HG03558 (cell line): ENCODE data around the gene UBAC1.
"Not testable (repeated sequence)": the region's sequence is repeated elsewhere in the genome, so short reads cannot be mapped to it uniquely, and the experiment has no call there.

ENCODE experiments used
- ATAC-seq: cut with Tn5 transposase; IDR thresholded peaks from one replicate; pipeline ENCODE4 v1.9.1; 2021; ENCODE audit warnings: moderate number of reproducible peaks; ENCODE audit not compliant: unreplicated experiment; ENCODE audit errors: extremely low read depth

Gene UBAC1

DNA sequence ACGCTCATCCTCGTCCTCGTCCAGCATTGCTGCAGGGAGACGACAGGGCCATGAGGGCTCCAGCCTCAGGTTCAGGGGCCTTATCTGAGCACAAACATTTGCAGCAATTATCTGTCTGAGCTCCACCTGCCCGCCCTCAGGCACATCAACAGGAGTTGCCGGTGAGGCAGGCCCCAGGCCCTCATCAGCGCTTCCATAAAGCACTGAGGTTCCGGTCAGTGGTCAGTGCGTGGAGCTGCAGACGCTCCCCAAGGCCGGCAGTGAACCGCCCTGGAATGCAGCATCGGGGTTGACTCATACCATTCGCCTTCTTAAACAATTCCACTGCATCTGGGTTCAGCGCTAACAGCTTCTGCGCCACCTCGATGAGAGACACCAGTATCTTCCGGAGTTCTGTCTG lies 15.2 kb downstream of the UBAC1 start:
- ATAC-seq: no peak

DNA sequence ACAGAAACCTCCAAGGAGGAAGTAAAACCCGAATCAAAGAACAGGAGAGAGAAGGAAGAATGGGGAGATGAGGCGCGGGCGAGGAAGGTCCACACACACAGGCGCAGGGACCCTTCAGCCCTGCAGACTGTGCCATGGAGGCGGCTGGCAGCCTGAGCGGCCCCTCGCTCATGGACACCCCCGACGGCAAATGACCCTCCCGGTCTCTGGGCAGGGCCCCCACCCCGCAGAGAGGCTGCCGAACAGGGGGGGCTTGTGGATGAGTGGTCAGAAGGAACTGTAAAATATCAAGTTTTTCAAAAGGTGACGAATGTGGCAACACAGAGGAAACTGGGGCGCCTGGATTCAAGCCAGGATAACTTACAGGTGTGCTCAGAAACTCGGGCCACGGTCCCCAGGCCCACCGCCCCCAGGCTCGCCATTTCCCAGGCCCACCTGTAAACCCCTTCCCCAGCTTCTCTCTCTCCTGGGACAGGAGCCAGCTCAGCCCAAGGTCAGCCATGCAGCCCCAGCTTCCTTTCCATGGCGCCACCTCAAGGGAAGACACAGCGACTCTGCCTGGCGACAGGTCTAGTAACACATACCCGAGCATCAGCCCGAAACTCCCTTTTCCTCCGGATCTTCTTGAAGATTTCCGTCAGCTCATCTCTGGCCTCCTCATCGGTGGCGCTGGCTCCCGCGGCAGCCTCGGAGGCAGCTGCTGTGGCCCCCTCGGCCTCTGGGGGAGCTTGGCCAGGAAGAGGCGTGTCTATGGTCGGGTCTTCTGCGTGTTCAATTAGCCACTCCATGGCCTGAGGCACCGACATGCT lies 16.5 kb downstream of the UBAC1 start:
- ATAC-seq: no peak

DNA sequence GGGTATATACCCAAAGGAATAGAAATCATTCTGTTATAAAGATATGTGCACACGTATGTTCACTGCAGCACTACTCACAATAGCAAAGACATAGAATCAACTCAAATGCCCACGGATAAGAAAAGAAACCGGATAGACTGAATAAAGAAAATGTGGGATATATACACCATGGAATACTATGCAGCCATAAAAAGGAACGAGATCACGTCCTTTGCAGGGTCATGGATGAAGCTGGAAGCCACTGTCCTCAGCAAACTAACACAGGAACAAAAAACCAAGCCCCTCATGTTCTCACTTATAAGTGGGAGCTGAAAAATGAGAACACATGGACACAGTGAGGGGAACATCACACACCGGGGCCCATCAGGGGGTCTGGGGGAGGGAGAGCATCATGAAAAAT lies 17.6 kb downstream of the UBAC1 start:
- not testable (repeated sequence) for ATAC-seq

DNA sequence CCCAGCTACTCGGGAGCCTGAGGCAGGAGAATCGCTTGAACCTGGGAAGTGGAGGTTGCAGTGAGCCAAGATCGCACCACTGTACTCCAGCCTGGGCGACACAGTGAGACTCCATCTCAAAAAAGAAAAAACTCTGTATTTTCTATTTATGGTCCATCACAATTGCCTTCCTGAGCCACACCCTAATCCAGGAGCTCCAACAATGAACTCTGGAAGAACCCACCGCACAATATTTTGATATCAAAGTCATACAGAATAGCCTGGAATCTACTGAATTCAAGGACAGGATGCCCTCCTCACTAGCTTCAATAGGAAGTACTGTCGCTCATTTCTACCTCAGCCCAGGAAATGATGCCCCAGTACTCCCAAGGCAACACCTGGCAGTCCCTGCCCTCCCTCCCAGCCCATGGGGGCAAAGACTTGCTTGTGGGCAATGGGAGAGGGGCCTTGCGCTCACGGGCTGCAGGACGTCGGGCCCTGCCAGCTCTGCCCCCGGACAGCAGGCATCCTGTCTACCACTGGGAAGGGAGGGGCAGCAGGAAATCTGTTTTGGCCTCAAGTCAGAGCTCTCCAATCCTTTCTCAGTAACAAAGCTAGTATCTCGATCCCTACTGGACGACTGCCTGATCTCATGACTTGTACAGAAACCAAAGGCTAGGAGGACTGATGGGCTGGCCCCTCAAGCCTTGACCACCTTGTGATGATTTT lies 19.7 kb downstream of the UBAC1 start:
- ATAC-seq: no peak

GRCh38 chr9:135939351-135940265 lies 21.6 kb downstream of the UBAC1 start:
- no peak for ATAC-seq

DNA sequence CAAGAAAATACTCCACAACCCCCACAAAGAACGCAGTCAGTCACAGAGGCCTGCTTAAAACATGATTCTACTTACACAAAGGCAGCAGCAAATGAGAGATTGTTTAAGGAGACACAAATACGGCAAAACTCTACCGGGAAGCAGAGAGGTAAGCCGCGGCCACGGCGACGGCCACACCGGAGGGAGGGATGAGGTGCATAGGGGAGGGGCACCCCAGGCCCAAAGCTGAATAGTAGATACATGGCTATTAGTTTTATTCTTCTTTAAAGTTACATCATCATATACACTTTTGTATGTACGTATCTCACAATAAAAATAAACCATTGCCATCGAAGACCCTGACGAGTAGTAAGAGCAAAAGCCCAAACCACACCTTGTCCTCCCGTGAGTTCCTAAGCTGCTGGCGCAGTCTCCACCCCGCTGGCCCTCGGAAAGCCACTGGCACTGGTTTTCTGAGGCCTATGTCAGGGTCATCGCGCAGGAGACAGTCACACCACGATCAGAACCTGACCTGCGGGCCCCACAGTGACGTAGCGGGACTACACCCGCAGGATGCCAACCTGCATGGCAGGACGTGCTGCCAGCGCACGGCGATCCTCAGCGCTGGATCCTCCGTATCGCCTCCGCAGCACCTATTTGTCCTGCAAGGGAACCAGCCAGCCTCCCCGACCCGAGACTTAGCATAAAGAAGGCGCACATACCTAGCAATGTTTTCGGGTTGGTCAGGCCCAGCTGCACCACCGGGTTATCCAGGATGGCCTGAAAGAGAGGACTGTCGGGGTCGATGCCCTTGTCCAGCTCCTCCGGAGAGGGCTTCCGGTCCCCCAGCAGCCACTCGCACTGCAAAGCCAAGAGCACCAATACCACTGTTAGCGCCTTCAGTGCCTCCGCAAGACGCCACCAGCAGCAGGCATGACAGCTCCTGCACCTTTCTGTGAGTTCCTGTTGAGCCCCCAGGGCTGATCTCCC lies 23.4 kb downstream of the UBAC1 start:
- no peak for ATAC-seq

GRCh38 chr9:135933114-135933513 lies 28.1 kb downstream of the UBAC1 start:
- no peak for ATAC-seq

- ATAC-seq: no peak
These were observed 28.5 kb downstream of the UBAC1 start for GRCh38 chr9:135932656-135933055.

GRCh38 chr9:135931349-135931820 lies 29.8 kb downstream of the UBAC1 start:
- no peak for ATAC-seq

GRCh38 chr9:135930446-135931345 lies 30.5 kb downstream of the UBAC1 start:
- no peak for ATAC-seq

- no peak for ATAC-seq
These were observed 31.3 kb downstream of the UBAC1 start for GRCh38 chr9:135929656-135930445.

- ATAC-seq: no peak
These were observed 32.2 kb downstream of the UBAC1 start for GRCh38 chr9:135928731-135929655.

DNA sequence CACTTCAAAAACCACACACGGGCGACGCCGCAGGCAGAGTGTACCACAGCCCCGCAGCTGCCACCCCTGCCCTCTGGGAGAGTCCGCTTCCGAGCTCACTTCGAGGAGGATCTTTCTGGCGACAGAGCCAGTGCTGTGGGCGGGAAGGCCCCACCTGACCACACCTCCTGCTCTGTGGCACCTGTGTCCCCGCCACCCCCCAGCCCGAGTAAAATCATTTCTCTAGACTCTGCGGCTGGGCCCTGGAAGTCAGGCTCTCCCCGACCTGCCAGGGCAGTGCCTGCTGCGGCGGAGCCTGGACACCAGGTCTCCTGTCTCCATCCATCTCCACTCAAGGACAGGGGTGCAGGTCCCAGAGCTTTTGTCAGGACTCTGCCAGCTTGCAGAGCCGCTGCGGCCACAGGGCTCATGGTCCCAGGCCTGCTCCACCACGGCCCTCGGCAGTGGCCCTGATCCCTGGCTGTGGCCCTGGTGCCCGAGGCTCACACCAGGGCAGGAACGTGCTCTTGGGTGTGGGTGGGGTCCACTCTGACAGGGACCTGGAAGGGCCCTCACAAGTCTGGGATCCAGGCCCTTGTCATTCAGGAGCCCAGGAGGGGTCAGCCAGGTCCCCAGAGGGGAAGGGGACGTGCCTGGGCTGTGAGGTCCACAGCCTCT lies 33.0 kb downstream of the UBAC1 start:
- no peak for ATAC-seq

- ATAC-seq: no peak
These were observed 33.8 kb downstream of the UBAC1 start for GRCh38 chr9:135927195-135928013.
